GM18517 (cell line): ENCODE data around the gene GBF1.

Experiments
- ATAC-seq: cut with Tn5 transposase; IDR thresholded peaks from one replicate; pipeline ENCODE4 v1.9.1; 2021; ENCODE audit warnings: mild to moderate bottlenecking, moderate library complexity; ENCODE audit not compliant: unreplicated experiment

GBF1 gene

DNA sequence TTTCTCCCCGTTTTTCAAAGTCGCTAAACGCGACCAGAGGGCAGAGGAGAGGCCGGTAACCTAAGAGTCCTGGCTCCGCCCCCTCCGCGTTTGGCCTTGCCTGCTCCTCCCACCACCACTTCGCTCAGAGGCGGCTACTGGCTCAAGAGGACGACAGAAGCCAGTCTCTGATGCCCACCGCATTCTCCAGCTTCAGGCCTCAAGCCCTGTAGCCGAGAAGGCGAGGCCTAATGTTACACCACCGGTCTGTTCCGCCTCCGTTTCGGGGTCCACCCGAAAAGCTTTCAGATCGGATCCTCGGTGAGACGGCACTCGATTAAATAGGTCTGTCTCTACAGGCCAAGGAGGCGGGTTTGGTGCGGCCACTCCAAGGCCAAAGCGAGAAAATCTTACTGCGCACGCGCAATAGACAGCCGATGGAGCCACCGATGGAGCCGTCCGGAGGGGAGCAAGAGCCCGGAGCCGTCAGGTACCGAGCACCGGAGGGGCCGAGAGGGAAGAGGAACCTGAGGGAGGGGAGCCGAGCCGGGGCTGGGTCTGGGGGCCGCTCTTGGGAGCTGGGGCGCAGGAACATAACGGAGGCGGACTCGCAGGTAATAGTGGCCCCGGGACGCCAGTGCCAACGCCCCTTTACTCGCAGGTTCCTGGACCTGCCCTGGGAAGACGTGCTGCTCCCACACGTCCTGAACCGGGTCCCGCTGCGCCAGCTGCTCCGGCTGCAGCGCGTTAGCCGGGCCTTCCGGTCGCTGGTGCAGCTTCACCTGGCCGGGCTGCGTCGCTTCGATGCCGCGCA is 175.6 kb downstream of the GBF1 start, which contains the start of gene FBXL15:
Gene FBXL15, plus strand, starts transcription at position 123 of the 793 bp plus-strand sequence. Its CDS starts 294 bp downstream, at position 417.
- ATAC-seq = peak; percentile 67

DNA sequence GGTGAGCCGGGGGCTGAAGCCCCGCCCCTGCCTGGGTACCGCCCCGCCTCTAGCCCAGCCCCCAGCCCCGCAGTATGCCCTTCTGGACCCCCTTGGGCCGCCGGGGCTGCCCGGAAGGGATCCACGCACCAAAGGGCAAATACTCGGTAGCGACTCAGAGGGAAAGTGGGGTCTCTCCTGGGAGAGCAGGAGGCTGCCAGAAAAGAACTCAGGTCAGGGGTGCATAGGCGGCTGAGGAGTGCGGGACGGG is 176.1 kb downstream of the GBF1 start:
- ATAC-seq = no peak

DNA sequence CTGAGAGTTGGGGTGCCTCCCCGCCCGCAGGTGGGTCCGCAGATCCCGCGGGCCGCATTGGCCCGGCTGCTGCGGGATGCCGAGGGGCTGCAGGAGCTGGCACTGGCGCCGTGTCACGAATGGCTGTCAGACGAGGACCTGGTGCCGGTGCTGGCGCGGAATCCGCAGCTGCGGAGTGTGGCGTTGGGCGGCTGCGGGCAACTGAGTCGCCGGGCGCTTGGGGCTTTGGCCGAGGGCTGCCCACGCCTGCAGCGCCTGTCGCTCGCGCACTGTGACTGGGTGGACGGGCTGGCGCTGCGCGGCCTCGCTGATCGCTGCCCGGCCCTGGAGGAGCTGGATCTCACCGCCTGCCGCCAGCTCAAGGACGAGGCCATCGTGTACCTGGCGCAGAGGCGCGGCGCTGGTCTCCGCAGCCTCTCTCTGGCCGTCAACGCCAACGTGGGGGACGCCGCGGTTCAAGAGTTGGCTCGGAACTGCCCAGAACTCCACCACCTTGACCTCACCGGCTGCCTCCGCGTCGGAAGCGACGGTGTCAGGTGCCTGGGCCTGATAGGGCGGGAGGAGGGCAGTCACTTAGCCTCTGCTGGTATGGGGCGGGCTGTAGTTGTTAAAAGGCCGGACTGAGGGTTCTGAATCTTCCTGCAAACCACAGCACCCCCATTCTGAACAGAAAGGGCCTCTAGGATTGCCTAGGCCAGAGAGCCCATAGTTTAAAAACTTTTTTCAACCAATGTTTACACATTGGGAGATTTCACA is 176.6 kb downstream of the GBF1 start:
- ATAC-seq = peak; percentile 1

- no peak for ATAC-seq
Observed at GRCh38 chr10:102422545-102423129, 177.3 kb downstream of the GBF1 start.

- ATAC-seq = no peak
Observed at GRCh38 chr10:102423372-102423968, 178.1 kb downstream of the GBF1 start.

GRCh38 chr10:102424145-102424544 is 178.8 kb downstream of the GBF1 start:
- ATAC-seq = no peak

DNA sequence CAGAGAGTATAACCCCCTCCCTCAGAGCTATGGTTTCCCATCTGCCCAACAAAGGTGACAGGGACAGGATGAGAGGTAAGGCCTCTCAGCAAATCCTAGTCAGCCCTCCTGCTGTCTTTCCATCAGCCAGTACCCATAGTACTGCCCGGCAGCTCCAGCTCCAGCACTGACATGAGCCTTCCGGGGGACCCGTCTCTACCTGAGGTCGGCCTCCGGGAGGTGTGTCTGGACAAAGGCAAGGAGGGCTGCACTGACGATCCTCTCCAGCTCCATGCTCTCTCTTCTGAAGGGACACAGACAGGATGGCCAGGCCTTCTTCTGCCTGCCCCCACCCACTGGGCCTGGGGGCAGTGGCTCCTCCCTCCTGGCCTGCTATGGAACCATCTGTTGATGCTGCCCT is 179.6 kb downstream of the GBF1 start:
- no peak for ATAC-seq

- ATAC-seq = no peak
Observed at GRCh38 chr10:102425444-102425843, 180.1 kb downstream of the GBF1 start.

DNA sequence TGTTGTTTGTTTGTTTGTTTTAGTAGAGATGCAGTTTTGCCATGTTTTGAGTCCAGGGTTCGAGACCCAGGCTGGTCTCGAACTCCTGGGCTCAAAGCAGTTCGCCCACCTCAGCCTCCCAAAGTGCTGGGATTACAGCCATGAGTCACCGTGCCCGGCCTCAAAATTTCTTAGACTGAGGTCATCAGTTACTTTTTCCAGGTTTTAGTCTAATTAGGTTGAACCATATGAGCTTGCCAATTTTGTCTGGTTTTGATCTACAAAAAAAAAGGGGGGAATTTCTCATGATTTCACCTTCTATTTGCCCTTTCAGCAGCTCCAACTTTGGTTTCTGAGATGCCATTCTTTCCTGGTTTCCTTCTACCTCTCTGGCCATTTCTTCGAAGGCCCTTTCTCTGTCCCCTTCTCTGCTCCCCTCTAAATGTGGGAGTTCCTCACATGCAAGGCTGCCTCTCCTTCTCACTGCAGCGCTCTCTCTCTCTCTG is 181.5 kb downstream of the GBF1 start:
- no peak for ATAC-seq

- no peak for ATAC-seq
Observed at GRCh38 chr10:102429468-102429867, 184.1 kb downstream of the GBF1 start.

DNA sequence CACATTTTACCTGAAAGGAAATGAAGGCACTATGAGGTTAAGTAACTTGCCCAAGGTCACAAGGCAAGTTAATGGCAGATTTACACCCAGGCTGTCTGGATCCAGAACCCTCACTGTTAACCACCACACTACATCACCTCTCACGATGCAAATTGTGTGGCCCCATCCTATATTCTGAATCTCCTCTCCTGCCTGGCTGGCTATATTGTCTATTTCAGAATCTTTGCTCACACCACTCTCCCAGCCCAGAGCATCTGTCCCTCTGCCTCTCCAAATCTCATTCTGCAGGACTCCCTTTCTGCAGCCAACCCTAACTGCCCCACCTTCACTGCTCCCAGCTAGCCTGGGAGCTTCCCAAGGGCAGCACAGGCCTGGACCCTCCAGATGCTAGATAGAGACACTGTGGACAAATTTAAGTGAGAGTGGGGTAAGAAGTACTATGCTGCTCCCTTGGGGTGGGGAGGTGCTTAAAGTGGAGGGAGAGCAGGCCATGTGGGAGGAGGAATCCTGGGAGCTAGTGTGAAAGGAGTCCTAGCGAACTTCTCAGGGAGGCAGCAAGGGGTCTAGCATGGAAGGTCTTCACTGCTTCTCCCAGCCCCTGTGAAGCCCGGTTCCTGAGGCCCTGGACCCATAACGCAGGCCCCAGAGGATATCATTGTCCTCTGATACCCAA is 186.3 kb downstream of the GBF1 start:
- no peak for ATAC-seq
